ENCODE results near the gene FRMD4A.

GRCh38 chr10:13758312-13758711 is 572.4 kb downstream of the FRMD4A start:
- TF ChIP-seq POLR2AphosphoS5 (IDR thresholded peaks at IDR 0.05; ENCODE audit: low read depth, low read length), result no peak
- no peak for TF ChIP-seq POLR2A (IDR thresholded peaks at IDR 0.05; ENCODE audit: low read depth, low read length)
- no peak for TF ChIP-seq TAF1 (IDR thresholded peaks at IDR 0.05; ENCODE audit: low read depth, low read length)
